ENCODE measurements around the gene CLK1.

DNA sequence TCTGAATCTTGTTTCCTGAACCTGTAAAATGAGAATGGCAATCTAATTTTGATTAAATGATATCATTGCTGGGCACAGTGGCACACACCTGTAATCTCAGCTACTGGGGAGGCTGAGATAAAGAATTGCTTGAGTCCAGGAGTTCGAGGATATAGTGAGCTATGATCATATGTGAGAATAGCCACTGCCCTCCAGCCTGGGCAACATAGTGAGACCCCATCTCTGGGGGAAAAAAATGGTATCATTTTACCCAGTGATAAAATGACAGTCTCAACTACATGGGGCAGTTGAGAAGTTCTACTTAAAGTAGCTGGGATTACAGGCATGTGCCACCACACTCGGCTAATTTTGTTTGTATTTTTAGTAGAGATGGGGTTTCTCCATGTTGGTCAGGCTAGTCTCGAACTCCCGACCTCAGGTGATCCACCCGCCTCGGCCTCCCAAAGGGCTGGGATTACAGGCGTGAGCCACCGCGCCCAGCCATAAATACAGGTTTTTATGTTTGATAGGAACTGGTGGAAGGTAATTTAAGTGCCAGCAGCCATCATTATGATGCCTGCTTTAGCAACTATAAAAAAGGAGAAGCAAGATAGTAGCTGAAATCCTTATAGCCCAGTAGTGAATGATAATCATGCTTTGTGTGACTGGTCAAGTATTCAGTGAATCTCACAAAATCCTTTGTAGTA, 35.7 kb downstream of the CLK1 start:
- TF ChIP-seq, protein P1, sequence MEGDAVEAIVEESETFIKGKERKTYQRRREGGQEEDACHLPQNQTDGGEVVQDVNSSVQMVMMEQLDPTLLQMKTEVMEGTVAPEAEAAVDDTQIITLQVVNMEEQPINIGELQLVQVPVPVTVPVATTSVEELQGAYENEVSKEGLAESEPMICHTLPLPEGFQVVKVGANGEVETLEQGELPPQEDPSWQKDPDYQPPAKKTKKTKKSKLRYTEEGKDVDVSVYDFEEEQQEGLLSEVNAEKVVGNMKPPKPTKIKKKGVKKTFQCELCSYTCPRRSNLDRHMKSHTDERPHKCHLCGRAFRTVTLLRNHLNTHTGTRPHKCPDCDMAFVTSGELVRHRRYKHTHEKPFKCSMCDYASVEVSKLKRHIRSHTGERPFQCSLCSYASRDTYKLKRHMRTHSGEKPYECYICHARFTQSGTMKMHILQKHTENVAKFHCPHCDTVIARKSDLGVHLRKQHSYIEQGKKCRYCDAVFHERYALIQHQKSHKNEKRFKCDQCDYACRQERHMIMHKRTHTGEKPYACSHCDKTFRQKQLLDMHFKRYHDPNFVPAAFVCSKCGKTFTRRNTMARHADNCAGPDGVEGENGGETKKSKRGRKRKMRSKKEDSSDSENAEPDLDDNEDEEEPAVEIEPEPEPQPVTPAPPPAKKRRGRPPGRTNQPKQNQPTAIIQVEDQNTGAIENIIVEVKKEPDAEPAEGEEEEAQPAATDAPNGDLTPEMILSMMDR (conservative IDR thresholded peaks at IDR 0.05; ENCODE audit: low read depth, low read length) = no peak
- TF ChIP-seq EZH2 (IDR thresholded peaks at IDR 0.05; ENCODE audit: low read length, unreplicated experiment) (no peak), EZH2phosphoT487 (IDR thresholded peaks at IDR 0.05; ENCODE audit: borderline replicate concordance, low read length) (no peak)
